Lower leg skin (tissue), 3 donors: ENCODE results near the gene FETUB.

Experiments used
- CTCF ChIP-seq, 3 donors: fragments of 450-650 bp; IDR thresholded peaks; one replicate each; pipeline ENCODE4 v1.5.1; 2016; ENCODE audit warnings: antibody characterized with exemption in 3 of 3, mild to moderate bottlenecking in 3 of 3, moderate library complexity in 2 of 3
- POLR2A ChIP-seq, 2 donors: fragments of 450-650 bp; IDR thresholded peaks; one replicate each; pipeline ENCODE4 v1.6.1; 2016 to 2017; ENCODE audit warnings: antibody characterized with exemption in 2 of 2, mild to moderate bottlenecking in 1 of 2, moderate library complexity in 1 of 2

DNA sequence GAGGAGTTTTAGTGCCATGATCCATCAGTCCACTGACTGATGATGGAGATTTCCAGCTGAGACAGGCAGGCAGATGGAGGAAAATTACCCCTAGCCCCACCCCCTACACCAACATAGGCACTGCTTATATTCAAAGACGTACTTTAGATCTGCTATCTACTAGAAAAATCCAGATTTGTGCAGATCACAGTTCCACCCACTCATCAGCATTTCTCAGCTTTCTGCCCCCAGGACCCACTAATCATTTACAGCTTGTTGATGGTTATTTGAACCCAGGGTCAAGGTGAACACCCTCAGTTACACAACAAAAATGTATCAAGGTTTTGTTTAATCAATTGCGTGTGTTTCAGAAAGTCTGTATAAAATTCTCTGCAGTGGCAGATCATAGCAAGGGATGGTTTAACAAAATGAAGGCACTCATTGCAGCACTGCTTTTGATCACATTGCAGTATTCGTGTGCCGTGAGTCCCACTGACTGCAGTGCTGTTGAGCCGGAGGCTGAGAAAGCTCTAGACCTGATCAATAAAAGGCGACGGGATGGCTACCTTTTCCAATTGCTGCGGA lies 25.5 kb downstream of the FETUB start, which contains the start of gene HRG:
- no peak for TF ChIP-seq CTCF (IDR thresholded peaks at IDR 0.05)
- TF ChIP-seq POLR2A (IDR thresholded peaks at IDR 0.05): no peak
